IMR-90 (cell line): ENCODE measurements around the gene PCSK6. TPM values are rescaled to one million over a fixed set of nuclear protein-coding genes. Genes with fewer than 3 reads are reported as not detected.

Experiments used
- ATAC-seq: fragments of 200-7000 bp; cut with Tn5 transposase; 2 replicates; pipeline ENCODE4 v1.9.1; 2020; ENCODE audit warnings: low read depth, mild to moderate bottlenecking, moderate library complexity
- BruUV-seq: library from RNA; stranded (reverse); fragments of 400-500 nt; replicated peaks from 2 replicates; lab custom pipeline; 2021; lab: Mats Ljungman, UMichigan
- CTCF ChIA-PET: fragments of 300-600 bp; formaldehyde crosslinking; extraction: SDS; loops from one replicate; lab custom pipeline; 2021; ENCODE audit warnings: antibody characterized with exemption; lab: Yijun Ruan, JAX
- POLR2A ChIA-PET: fragments of 300-600 bp; sonication (Branson Sonifier 250); formaldehyde crosslinking; loops from one replicate; lab custom pipeline; 2022; ENCODE audit warnings: antibody characterized with exemption; ENCODE audit not compliant: unreplicated experiment; lab: Charles Lee
- DNase-seq: peaks from one replicate; pipeline ENCODE4 v3.0.0; 2013
- H2AFZ ChIP-seq: replicated peaks from 2 replicates; pipeline ENCODE3; 2013; ENCODE audit warnings: low read length, mild to moderate bottlenecking; ENCODE audit not compliant: poor library complexity
- H2AK5ac ChIP-seq: 2 replicates; pipeline ENCODE4 v1.6.1; 2013; ENCODE audit warnings: low read depth, low read length, inconsistent platforms
- H2AK9ac ChIP-seq: replicated peaks from 2 replicates; pipeline ENCODE3; 2013; ENCODE audit warnings: mild to moderate bottlenecking, low read depth, low read length, moderate library complexity; ENCODE audit not compliant: poor library complexity
- H2BK120ac ChIP-seq: 2 replicates; pipeline ENCODE4 v1.6.1; 2013; ENCODE audit warnings: low read depth, low read length, inconsistent platforms
- H2BK15ac ChIP-seq: 3 replicates; pipeline ENCODE4 v1.6.1; 2013; ENCODE audit warnings: low read depth, low read length, inconsistent platforms
- H2BK20ac ChIP-seq: 2 replicates; pipeline ENCODE4 v1.6.1; 2013; ENCODE audit warnings: low read depth, mild to moderate bottlenecking, inconsistent platforms, low read length, moderate library complexity
- H2BK5ac ChIP-seq: 2 replicates; pipeline ENCODE4 v1.6.1; 2013; ENCODE audit warnings: mild to moderate bottlenecking, low read depth, low read length, inconsistent platforms; ENCODE audit not compliant: poor library complexity, severe bottlenecking
- H3K14ac ChIP-seq: replicated peaks from 2 replicates; pipeline ENCODE4 v1.6.1; 2013; ENCODE audit warnings: low read depth, low read length, inconsistent platforms
- H3K18ac ChIP-seq: 2 replicates; pipeline ENCODE4 v1.6.1; 2013; ENCODE audit warnings: low read depth, low read length, control low read depth
- H3K23ac ChIP-seq: 2 replicates; pipeline ENCODE4 v1.6.1; 2013; ENCODE audit warnings: low read depth, low read length, inconsistent platforms
- H3K27ac ChIP-seq: 2 replicates; pipeline ENCODE4 v1.5.1; 2013; ENCODE audit warnings: mild to moderate bottlenecking, control low read depth, low read length; ENCODE audit not compliant: insufficient read depth
- H3K27me3 ChIP-seq: 2 replicates; pipeline ENCODE4 v1.6.1; 2013; ENCODE audit warnings: low read length; ENCODE audit not compliant: control insufficient read depth, insufficient read depth
- H3K36me3 ChIP-seq: 2 replicates; pipeline ENCODE4 v1.6.1; 2013; ENCODE audit warnings: low read length, mixed read lengths; ENCODE audit not compliant: control insufficient read depth, insufficient read depth
- H3K4ac ChIP-seq: 2 replicates; pipeline ENCODE4 v1.6.1; 2013; ENCODE audit warnings: low read depth, low read length, inconsistent platforms
- H3K4me1 ChIP-seq: 2 replicates; pipeline ENCODE4 v1.6.1; 2013; ENCODE audit warnings: low read length, mixed read lengths; ENCODE audit not compliant: control insufficient read depth, insufficient read depth
- H3K4me2 ChIP-seq: 2 replicates; pipeline ENCODE4 v1.6.1; 2013; ENCODE audit warnings: low read depth, mild to moderate bottlenecking, control low read depth, low read length, moderate library complexity
- H3K4me3 ChIP-seq: 2 replicates; pipeline ENCODE4 v1.5.1; 2013; ENCODE audit warnings: low read depth, mild to moderate bottlenecking, control low read depth, low read length, moderate library complexity; ENCODE audit not compliant: insufficient read depth
- H3K56ac ChIP-seq: 2 replicates; pipeline ENCODE4 v1.6.1; 2013; ENCODE audit warnings: low read length, inconsistent platforms; ENCODE audit not compliant: insufficient read depth; ENCODE audit errors: extremely low read depth
- H3K79me1 ChIP-seq, 2 experiments: 2 replicates each; pipeline ENCODE4 v1.6.1; 2013; ENCODE audit warnings: low read length in 2 of 2, inconsistent platforms in 1 of 2, low read depth in 1 of 2
- H3K9ac ChIP-seq: 2 replicates; pipeline ENCODE4 v1.6.1; 2013; ENCODE audit warnings: low read depth, low read length, control low read depth
- H3K9me1 ChIP-seq: 2 replicates; pipeline ENCODE4 v1.6.1; 2013; ENCODE audit warnings: low read length, inconsistent platforms; ENCODE audit not compliant: insufficient read depth
- H3K9me3 ChIP-seq: 2 replicates; pipeline ENCODE4 v1.6.1; 2013; ENCODE audit warnings: low read length; ENCODE audit not compliant: control insufficient read depth, insufficient read depth
- H4K20me1 ChIP-seq: 2 replicates; pipeline ENCODE4 v1.6.1; 2013; ENCODE audit warnings: low read length, inconsistent platforms; ENCODE audit not compliant: insufficient read depth
- H4K5ac ChIP-seq: 2 replicates; pipeline ENCODE4 v1.6.1; 2013; ENCODE audit warnings: mild to moderate bottlenecking, low read depth, low read length, control low read depth
- H4K8ac ChIP-seq, 2 experiments: 2 replicates each; pipeline ENCODE4 v1.6.1; 2013; ENCODE audit warnings: low read depth in 2 of 2, low read length in 2 of 2, control low read depth in 1 of 2, inconsistent platforms in 1 of 2
- H4K91ac ChIP-seq: 2 replicates; pipeline ENCODE4 v1.6.1; 2013; ENCODE audit warnings: low read depth, low read length, inconsistent platforms; ENCODE audit not compliant: insufficient read depth
- BHLHE40 ChIP-seq: fragments of 150-350 bp; IDR thresholded peaks from 2 replicates; pipeline ENCODE4 v1.6.1; 2016; ENCODE audit warnings: mild to moderate bottlenecking, low read depth, low read length
- CEBPB ChIP-seq: IDR thresholded peaks from 2 replicates; pipeline ENCODE4 v1.6.1; 2012; ENCODE audit warnings: low read depth, low read length, improper control_type of control experiment
- MAFK ChIP-seq: IDR thresholded peaks from 2 replicates; pipeline ENCODE4 v1.6.1; 2012; ENCODE audit warnings: low read depth, low read length, improper control_type of control experiment
- NFE2L2 ChIP-seq: fragments of 150-350 bp; IDR thresholded peaks from 2 replicates; pipeline ENCODE4 v1.6.1; 2016; ENCODE audit warnings: low read depth, mild to moderate bottlenecking, low read length
- POLR2A ChIP-seq: IDR thresholded peaks from 2 replicates; pipeline ENCODE4 v1.6.1; 2012; ENCODE audit warnings: mild to moderate bottlenecking, low read depth, low read length
- RAD21 ChIP-seq: IDR thresholded peaks from 2 replicates; pipeline ENCODE4 v1.6.1; 2012; ENCODE audit warnings: low read length, improper control_type of control experiment
- RFX5 ChIP-seq: IDR thresholded peaks from 2 replicates; pipeline ENCODE4 v1.8.0; 2012; ENCODE audit warnings: low read depth, mild to moderate bottlenecking, low read length, moderate library complexity
- SMC3 ChIP-seq: fragments of 150-350 bp; IDR thresholded peaks from 2 replicates; pipeline ENCODE4 v1.6.1; 2016; ENCODE audit warnings: low read depth, mild to moderate bottlenecking, antibody characterized with exemption, low read length, moderate library complexity
- USF2 ChIP-seq: fragments of 150-350 bp; IDR thresholded peaks from 2 replicates; pipeline ENCODE4 v1.6.1; 2017; ENCODE audit warnings: mild to moderate bottlenecking, antibody characterized with exemption, low read length, low read depth
- WGBS, 2 experiments: methylation state at CpG; one replicate each; pipeline versions ENCODE4 v1.1.5 to v1.1.7; 2013; ENCODE audit warnings: missing lambda C conversion rate in 2 of 2; ENCODE audit not compliant: insufficient read length in 1 of 2; ENCODE audit errors: extremely low coverage in 2 of 2; 5-methylcytosine and 5-hydroxymethylcytosine counted together
- dilution Hi-C: fragments of 300-500 bp; cut with HindIII; formaldehyde crosslinking; loops from one replicate; pipeline ENCODE4 v1.14.3; 2018; ENCODE audit warnings: low sequenced_read_pairs; ENCODE audit not compliant: unreplicated experiment
- in situ Hi-C: fragments of 300-500 bp; cut with MboI; formaldehyde crosslinking; loops from 3 replicates; pipeline ENCODE4 v1.14.3; 2019; ENCODE audit warnings: low sequenced_read_pairs, inconsistent platforms, mixed read lengths
- intact Hi-C: fragments of 100-400 bp; cut with micrococcal nuclease; formaldehyde crosslinking; loops from 2 replicates; pipeline ENCODE4 v1.10.0; 2022
- polyA plus RNA-seq, 3 experiments: library from polyadenylated mRNA; depleted of rRNA; stranded (reverse); fragments of >200 nt; gene quantifications; 2 replicates each; pipeline ENCODE4 v1.2.3, GENCODE V29; 2012; ENCODE audit warnings: low replicate concordance in 1 of 3
- total RNA-seq: library from RNA; depleted of rRNA; stranded (reverse); fragments of >200 nt; gene quantifications from 2 replicates; pipeline ENCODE4 v1.2.3, GENCODE V29; 2012

PCSK6 gene
- total and polyA plus RNA-seq, 2 of the 4 experiments (the other 2 are of a cell fraction), result not detected

GRCh38 chr15:101386006-101386405 is 103.5 kb downstream of the PCSK6 start:
- Histone ChIP-seq H2AFZ (no peak overlapping the region), H4K20me1 (no peaks in the 10 kb centered on the region), H3K18ac (no peak overlapping the region), H2AK5ac (no peak overlapping the region), H3K9me3 (no peaks in the 10 kb centered on the region), H2BK20ac (no peak overlapping the region), H2BK5ac (no peak overlapping the region), H4K8ac (no peak overlapping the region), H3K4me2 (no peak overlapping the region), H3K9me1 (no peaks in the 10 kb centered on the region), H3K23ac (no peak overlapping the region), H3K56ac (no peak overlapping the region), H3K36me3 (no peaks in the 10 kb centered on the region), H3K4me3 (no peak overlapping the region), H3K27me3 (peaks cover 21% of the 10 kb centered on the region), H3K4me1 (no peaks in the 10 kb centered on the region), H3K14ac (no peak overlapping the region), H3K27ac (no peak overlapping the region), H4K91ac (no peak overlapping the region), H4K5ac (no peak overlapping the region), H2BK15ac (no peak overlapping the region), H3K4ac (no peak overlapping the region), H3K9ac (no peak overlapping the region), H3K79me1 (no peaks in the 10 kb centered on the region), H2AK9ac (no peak overlapping the region), H2BK120ac (no peak overlapping the region)
- dilution Hi-C loops, result no loop called here
- POLR2A ChIA-PET, result no interaction called here
- no peak for ATAC-seq
- CTCF ChIA-PET, result no interaction called here
- no TSS peak for BruUV-seq
- in situ Hi-C loops, result no loop called here
- TF ChIP-seq RAD21 (no peak), CEBPB (no peak), USF2 (no peak), SMC3 (no peak), RFX5 (no peak), MAFK (no peak), BHLHE40 (no peak), NFE2L2 (no peak), POLR2A (no peak)
- DNase-seq, result no peak
- intact Hi-C loops, result no loop called here
- WGBS, 2 experiments, result 80% methylated on average over 2 of the region's 18 CpGs; no CpG with 5 or more reads in 1 of the 2 experiments
